Measurements from ENCODE around the gene MRTFA. TPM values are rescaled to one million over a fixed set of nuclear protein-coding genes. Genes with fewer than 3 reads are reported as not detected.

MRTFA gene
- polyA plus RNA-seq, 2 of the 4 experiments (the other 2 are of a cell fraction): 6.8 to 48.3 TPM

- Histone ChIP-seq H3K4me2 (peak overlapping the region; percentile 52), H3K9me3 (no peaks in the 10 kb centered on the region), H3K4me1 (peaks cover 89% of the 10 kb centered on the region), H3K4me3 (no peak overlapping the region), H3K27ac (peak overlapping the region; percentile 29 to 45; a peak in 3 of 6 replicates)
- no peak for FAIRE-seq
- CTCF ChIA-PET: no interaction called here
- POLR2A ChIA-PET: interaction anchor here (0.7 kb wide), 1 partner anchor 442 kb away, joined by 9 read pairs; no protein-coding TSS in a partner anchor
- WGBS (ENCODE audit: missing lambda C conversion rate): 95% methylated on average over 2 of the region's 2 CpGs
- no peak for DNase-seq (ENCODE audit: low read depth in 1 of 2, low spot score in 1 of 2)
- TF ChIP-seq BHLHE40 (IDR thresholded peaks at IDR 0.05; ENCODE audit: low read depth, low read length) (no peak), REST (IDR thresholded peaks at IDR 0.05) (no peak), SREBF2 (IDR thresholded peaks at IDR 0.05) (no peak), ZNF302 (CRISPR knock-in tag; IDR thresholded peaks at IDR 0.05) (no peak), POLR2AphosphoS2 (conservative IDR thresholded peaks at IDR 0.05; ENCODE audit: low read length) (no peak), ZSCAN20 (CRISPR knock-in tag; IDR thresholded peaks at IDR 0.05) (no peak), HDAC2 (IDR thresholded peaks at IDR 0.05) (no peak), TFCP2L1 (CRISPR knock-in tag; IDR thresholded peaks at IDR 0.05) (no peak), CBX8 (IDR thresholded peaks at IDR 0.05) (no peak), ESRRA (IDR thresholded peaks at IDR 0.05; ENCODE audit: borderline replicate concordance, low read length) (no peak), FOSB (CRISPR knock-in tag; IDR thresholded peaks at IDR 0.05) (no peak), MAZ (IDR thresholded peaks at IDR 0.05; ENCODE audit: borderline replicate concordance, low read depth, low read length) (no peak), HMGXB4 (CRISPR knock-in tag; IDR thresholded peaks at IDR 0.05; ENCODE audit: borderline replicate concordance) (no peak), NFE2L2 (conservative IDR thresholded peaks at IDR 0.05; ENCODE audit: low read length) (no peak), POLR2A (IDR thresholded peaks at IDR 0.05; ENCODE audit: low read length) (no peak), JUN (IDR thresholded peaks at IDR 0.05) (no peak), KDM5A (IDR thresholded peaks at IDR 0.05) (no peak), ATOH8 (CRISPR knock-in tag; IDR thresholded peaks at IDR 0.05; ENCODE audit: low read depth) (no peak)
- ATAC-seq: no peak
Observed at GRCh38 chr22:40595497-40596234, 40.9 kb downstream of the MRTFA start.

GRCh38 chr22:40594924-40595323 lies 41.6 kb downstream of the MRTFA start:
- FAIRE-seq: no peak
- ATAC-seq: no peak
- peak overlapping the region; percentile 52 for H3K4me2 ChIP-seq
- no peaks in the 10 kb centered on the region for H3K9me3 ChIP-seq
- ChIA-PET CTCF (no interaction called here), POLR2A (interaction anchor here (0.7 kb wide), 1 partner anchor 443 kb away, joined by 9 read pairs; no protein-coding TSS in a partner anchor)
- TF ChIP-seq CBX2 (IDR thresholded peaks at IDR 0.05; ENCODE audit: borderline replicate concordance, low read depth) (no peak), MYC (IDR thresholded peaks at IDR 0.05; ENCODE audit: borderline replicate concordance, low read length) (no peak), SMC3 (IDR thresholded peaks at IDR 0.05) (no peak), KDM5A (IDR thresholded peaks at IDR 0.05) (no peak), CEBPB (IDR thresholded peaks at IDR 0.05) (peak; percentile 39 to 83; a peak in 3 of 4 replicates)
- peaks cover 83% of the 10 kb centered on the region for H3K4me1 ChIP-seq
- DNase-seq (ENCODE audit: low read depth in 1 of 2, low spot score in 1 of 2): no peak
- H3K27ac ChIP-seq: no peak overlapping the region; a peak in 1 of 6 replicates
- H3K4me3 ChIP-seq: no peak overlapping the region
- WGBS (ENCODE audit: missing lambda C conversion rate): 65% methylated on average over 7 of the region's 8 CpGs

Measured in A549 (cell line).